Measurements from ENCODE around the gene SLC25A11.

The SLC25A11 gene

DNA sequence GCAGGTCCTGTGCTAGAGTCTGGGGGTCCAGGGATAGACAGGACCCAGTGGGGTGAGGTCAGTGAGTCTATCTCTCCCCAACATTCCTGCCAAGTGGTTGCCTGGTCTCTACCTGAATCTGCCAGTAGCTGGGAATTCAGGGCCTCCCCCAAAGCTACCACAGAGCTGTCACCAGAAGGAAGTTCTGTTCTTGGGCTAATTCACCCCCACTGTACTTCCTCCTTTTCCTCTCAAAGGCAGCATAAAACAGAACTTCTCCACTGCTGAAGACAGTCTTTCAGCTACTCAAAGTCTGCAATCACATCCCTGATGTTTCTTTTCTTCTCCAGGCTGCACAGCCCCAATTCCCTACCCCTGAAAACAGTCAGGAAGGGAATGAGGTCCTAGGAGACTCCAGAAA is 38.9 kb upstream of the SLC25A11 start:
- Histone ChIP-seq H3K4me1 (ENCODE audit: insufficient read depth, low read length) (peaks cover 6% of the 10 kb centered on the region), H3K79me2 (ENCODE audit: insufficient read depth, low read length) (no peaks in the 10 kb centered on the region), H3K9ac (ENCODE audit: low read depth, low read length) (no peak overlapping the region), H4K20me1 (ENCODE audit: insufficient read depth, low read length) (no peaks in the 10 kb centered on the region), H3K4me3 (ENCODE audit: low read depth in 1 of 2, low read length in 2 of 2) (no peak overlapping the region), H3K27me3 (ENCODE audit: insufficient read depth, low read length, poor library complexity) (no peaks in the 10 kb centered on the region), H2AFZ (ENCODE audit: low read depth, low read length) (no peak overlapping the region), H3K4me2 (ENCODE audit: insufficient read depth, low read length) (no peak overlapping the region), H3K36me3 (ENCODE audit: insufficient read depth, low read length) (peaks cover 76% of the 10 kb centered on the region), H3K27ac (ENCODE audit: low read length) (no peak overlapping the region), H3K9me3 (ENCODE audit: insufficient read depth, low read length, severe bottlenecking) (no peaks in the 10 kb centered on the region)
- no peak for ATAC-seq (ENCODE audit: insufficient read depth, low read depth)
- TF ChIP-seq, protein P1, sequence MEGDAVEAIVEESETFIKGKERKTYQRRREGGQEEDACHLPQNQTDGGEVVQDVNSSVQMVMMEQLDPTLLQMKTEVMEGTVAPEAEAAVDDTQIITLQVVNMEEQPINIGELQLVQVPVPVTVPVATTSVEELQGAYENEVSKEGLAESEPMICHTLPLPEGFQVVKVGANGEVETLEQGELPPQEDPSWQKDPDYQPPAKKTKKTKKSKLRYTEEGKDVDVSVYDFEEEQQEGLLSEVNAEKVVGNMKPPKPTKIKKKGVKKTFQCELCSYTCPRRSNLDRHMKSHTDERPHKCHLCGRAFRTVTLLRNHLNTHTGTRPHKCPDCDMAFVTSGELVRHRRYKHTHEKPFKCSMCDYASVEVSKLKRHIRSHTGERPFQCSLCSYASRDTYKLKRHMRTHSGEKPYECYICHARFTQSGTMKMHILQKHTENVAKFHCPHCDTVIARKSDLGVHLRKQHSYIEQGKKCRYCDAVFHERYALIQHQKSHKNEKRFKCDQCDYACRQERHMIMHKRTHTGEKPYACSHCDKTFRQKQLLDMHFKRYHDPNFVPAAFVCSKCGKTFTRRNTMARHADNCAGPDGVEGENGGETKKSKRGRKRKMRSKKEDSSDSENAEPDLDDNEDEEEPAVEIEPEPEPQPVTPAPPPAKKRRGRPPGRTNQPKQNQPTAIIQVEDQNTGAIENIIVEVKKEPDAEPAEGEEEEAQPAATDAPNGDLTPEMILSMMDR (IDR thresholded peaks at IDR 0.05; ENCODE audit: borderline replicate concordance, extremely low read depth, low read length, poor library complexity, severe bottlenecking), result no peak
- no peak for TF ChIP-seq EZH2 (IDR thresholded peaks at IDR 0.05; ENCODE audit: borderline replicate concordance, low read depth, low read length, severe bottlenecking)
- no peak for DNase-seq

DNA sequence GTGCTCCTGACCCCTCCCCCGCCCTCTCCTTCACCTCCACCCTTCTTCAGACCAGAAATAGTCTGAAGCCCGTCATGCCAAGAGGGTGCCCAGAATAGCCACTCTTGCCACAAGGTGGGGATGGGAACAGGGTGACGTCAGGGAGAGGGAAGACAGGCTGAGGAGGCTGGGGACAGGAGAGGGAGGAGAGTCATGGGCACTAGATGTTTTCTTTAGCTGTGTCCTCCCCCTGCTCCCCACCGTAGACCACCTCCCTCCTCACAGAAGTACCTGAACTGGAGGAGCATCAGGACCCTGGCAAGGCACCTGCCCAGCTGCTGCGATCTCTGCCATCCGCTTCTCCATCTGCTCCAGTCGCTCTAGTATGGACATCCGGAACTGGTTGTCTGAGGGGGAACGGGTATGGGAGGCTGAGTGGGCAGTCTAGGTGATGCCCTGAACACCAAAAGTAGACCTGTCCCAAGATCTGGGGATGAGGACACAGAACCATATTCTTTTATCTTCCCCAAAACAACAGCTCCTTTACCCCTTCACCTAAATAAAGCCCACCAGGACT is 34.3 kb upstream of the SLC25A11 start:
- Histone ChIP-seq H3K36me3 (ENCODE audit: insufficient read depth, low read length) (peaks cover 83% of the 10 kb centered on the region), H3K9me3 (ENCODE audit: insufficient read depth, low read length, severe bottlenecking) (no peaks in the 10 kb centered on the region), H3K4me1 (ENCODE audit: insufficient read depth, low read length) (peaks cover 7% of the 10 kb centered on the region), H3K9ac (ENCODE audit: low read depth, low read length) (no peak overlapping the region), H4K20me1 (ENCODE audit: insufficient read depth, low read length) (peaks cover 4% of the 10 kb centered on the region), H3K79me2 (ENCODE audit: insufficient read depth, low read length) (peaks cover 5% of the 10 kb centered on the region; the same call in 1 of the 2 replicates), H3K4me2 (ENCODE audit: insufficient read depth, low read length) (no peak overlapping the region), H2AFZ (ENCODE audit: low read depth, low read length) (no peak overlapping the region), H3K27me3 (ENCODE audit: insufficient read depth, low read length, poor library complexity) (no peaks in the 10 kb centered on the region), H3K4me3 (ENCODE audit: low read depth in 1 of 2, low read length in 2 of 2) (no peak overlapping the region), H3K27ac (ENCODE audit: low read length) (no peak overlapping the region)
- no peak for TF ChIP-seq EZH2 (IDR thresholded peaks at IDR 0.05; ENCODE audit: borderline replicate concordance, low read depth, low read length, severe bottlenecking)
- TF ChIP-seq, protein P1 (IDR thresholded peaks at IDR 0.05; ENCODE audit: borderline replicate concordance, extremely low read depth, low read length, poor library complexity, severe bottlenecking), result no peak
- ATAC-seq (ENCODE audit: insufficient read depth, low read depth), result no peak
- no peak for DNase-seq

DNA sequence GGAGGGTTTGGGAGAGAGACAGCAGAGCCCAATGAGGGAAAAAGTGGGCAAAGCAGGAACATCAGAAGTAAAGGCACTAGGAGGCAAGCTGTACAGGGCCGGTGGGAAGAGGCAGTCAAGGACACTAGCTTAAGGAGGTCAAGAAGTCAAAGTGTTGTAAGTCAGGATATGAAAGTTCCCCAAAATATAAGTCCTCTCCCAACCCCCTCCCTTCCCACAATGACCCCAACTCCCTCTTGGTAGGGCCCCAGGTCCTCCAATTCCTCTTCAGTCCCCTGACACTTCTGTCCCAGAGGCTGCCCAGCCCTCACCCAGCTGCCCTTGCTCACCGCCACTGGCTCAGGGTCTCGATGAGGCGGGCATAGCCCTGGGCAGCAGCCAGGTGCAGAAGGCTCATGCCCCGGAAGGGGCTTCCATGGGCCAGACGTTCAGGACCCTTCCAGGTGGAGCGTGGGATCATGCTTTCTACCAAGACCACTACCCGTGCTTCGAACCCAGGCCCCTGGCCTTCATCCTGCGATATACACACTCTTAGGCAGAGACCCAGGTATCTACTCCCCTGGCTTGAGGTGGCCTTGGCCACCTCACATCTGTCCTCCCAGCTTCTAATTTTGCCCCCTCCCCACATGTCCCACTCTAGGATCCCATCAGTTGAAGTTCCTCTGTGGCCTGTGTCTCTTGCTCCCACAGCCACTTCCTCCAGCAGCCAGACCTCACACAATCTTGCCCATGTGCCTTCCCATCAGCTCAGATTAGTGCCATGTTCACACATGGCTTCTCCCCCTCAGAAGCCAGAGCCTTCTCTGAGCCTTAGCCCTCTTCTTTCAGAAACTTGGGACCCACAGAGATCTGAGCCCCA is 33.6 kb upstream of the SLC25A11 start:
- Histone ChIP-seq H3K36me3 (ENCODE audit: insufficient read depth, low read length) (peaks cover 82% of the 10 kb centered on the region), H3K27me3 (ENCODE audit: insufficient read depth, low read length, poor library complexity) (no peaks in the 10 kb centered on the region), H4K20me1 (ENCODE audit: insufficient read depth, low read length) (peaks cover 4% of the 10 kb centered on the region), H3K9me3 (ENCODE audit: insufficient read depth, low read length, severe bottlenecking) (no peaks in the 10 kb centered on the region), H2AFZ (ENCODE audit: low read depth, low read length) (no peak overlapping the region), H3K9ac (ENCODE audit: low read depth, low read length) (no peak overlapping the region), H3K4me2 (ENCODE audit: insufficient read depth, low read length) (no peak overlapping the region), H3K27ac (ENCODE audit: low read length) (no peak overlapping the region), H3K4me1 (ENCODE audit: insufficient read depth, low read length) (peaks cover 14% of the 10 kb centered on the region), H3K79me2 (ENCODE audit: insufficient read depth, low read length) (peaks cover 12% of the 10 kb centered on the region), H3K4me3 (ENCODE audit: low read depth in 1 of 2, low read length in 2 of 2) (no peak overlapping the region)
- DNase-seq (no peak), ATAC-seq (ENCODE audit: insufficient read depth, low read depth) (no peak)
- TF ChIP-seq EZH2 (IDR thresholded peaks at IDR 0.05; ENCODE audit: borderline replicate concordance, low read depth, low read length, severe bottlenecking), result no peak
- TF ChIP-seq, protein P1 (IDR thresholded peaks at IDR 0.05; ENCODE audit: borderline replicate concordance, extremely low read depth, low read length, poor library complexity, severe bottlenecking), result no peak

All from DND-41 (cell line).